Measurements from ENCODE around the gene SH3BP4.

DNA sequence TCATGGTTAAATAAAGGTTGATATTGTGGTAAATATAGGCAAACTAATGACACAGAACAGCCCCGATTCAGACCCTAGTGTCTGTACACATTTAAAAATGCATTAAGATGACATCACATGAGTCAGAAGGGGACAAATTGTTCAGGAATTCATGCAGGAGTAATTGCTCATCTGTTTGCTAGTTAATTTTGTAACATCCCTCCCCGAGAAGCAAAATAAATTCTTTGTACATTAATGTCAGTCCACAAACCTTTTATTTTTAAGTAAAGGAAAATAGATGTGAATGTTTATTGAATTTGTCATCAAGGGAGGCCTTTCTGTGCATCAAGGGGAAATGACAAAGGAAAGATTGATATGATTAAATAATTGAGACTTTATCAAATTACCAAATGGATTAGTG lies 69.9 kb downstream of the SH3BP4 start:
- TF ChIP-seq CTCF (conservative IDR thresholded peaks at IDR 0.05; ENCODE audit: low read depth, low read length) (no peak), EZH2 (IDR thresholded peaks at IDR 0.05; ENCODE audit: borderline replicate concordance, low read depth, low read length, poor library complexity, severe bottlenecking) (no peak)
